NCI-H524 (cell line): Measurements from ENCODE around the gene PAX6.
A peak's percentile ranks its signal among the peaks of the same experiment; 100 is the strongest.
"Not testable (repeated sequence)": the region's sequence is repeated elsewhere in the genome, so short reads cannot be mapped to it uniquely, and the experiment has no call there.

Experiments
- DNase-seq, 2 experiments: peaks; one replicate each; lab custom pipeline; 2025; lab: John Stamatoyannopoulos, UW

Gene PAX6

DNA sequence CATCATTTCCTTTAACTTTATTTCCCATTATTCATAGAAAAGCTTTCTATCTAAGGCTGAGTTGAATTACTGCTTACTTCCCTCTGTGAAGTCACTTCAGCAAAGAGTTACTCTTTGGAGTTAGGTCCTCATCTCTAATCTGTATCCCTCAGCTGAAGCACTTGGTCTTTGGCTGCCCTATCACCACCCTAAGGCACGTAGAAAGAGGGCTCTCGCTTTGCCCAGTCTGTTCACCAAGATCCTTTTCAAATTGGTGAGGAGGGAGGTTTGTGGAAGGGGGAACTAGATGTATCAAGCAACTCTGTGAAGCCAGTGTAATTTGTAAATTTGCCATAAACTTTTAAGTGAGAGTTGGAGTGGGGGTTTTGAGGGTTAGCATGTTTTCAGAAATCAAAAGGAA, 43.4 kb downstream of the PAX6 start:
- no peak for DNase-seq

- no peak for DNase-seq
Measured at GRCh38 chr11:31767066-31767465, 44.1 kb downstream of the PAX6 start.

DNA sequence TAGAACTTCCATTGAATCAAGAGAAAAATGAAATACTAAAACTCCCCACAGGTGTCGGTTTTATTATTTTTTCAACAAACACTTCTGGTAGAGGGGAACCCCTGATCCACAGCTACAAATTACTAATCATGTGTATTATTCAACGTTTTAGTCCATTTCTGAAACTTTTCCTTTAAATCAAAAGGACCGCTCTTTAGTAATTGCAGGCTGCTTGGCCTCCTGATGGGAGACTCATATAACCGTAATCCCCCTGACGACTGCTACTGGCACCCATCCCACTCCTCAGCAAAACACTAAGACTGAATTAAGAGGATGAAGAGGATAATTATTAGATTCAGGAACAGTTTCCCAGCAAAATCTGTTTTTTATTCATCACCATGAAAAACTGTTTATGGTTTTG, 46.4 kb downstream of the PAX6 start:
- peak; percentile 53 to 57 for DNase-seq

GRCh38 chr11:31764261-31764660, 46.9 kb downstream of the PAX6 start:
- DNase-seq = no peak

- DNase-seq = peak in 1 of 2 experiments; percentile 41
Measured at GRCh38 chr11:31763296-31763695, 47.8 kb downstream of the PAX6 start.

- DNase-seq = peak; percentile 16 to 64
Measured at GRCh38 chr11:31761636-31762035, 49.5 kb downstream of the PAX6 start.

GRCh38 chr11:31757260-31757835, 53.8 kb downstream of the PAX6 start:
- DNase-seq = peak; percentile 91 to 99

- no peak for DNase-seq
Measured at GRCh38 chr11:31747581-31747980, 63.5 kb downstream of the PAX6 start.

GRCh38 chr11:31740731-31741368, 70.3 kb downstream of the PAX6 start:
- DNase-seq = not testable (repeated sequence)

DNA sequence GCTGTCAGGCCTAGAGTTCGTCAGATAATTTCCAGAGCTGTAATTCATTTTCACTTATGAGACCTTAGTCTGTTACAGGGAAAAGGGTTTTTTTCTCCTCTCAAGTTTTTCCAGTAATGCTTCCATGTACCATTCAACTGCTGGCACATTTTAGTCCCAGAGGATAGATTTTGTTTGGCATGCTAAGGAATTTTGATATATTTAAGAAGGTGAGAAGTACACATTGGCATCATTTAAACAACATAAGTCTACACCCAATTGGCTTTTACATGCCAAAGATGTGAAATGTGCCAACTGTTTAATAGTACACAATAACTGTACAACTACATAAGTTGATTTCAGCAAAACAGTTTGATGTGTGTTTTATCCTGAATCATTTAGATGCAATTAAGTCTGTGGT, 71.0 kb downstream of the PAX6 start:
- no peak for DNase-seq
